Endothelial cell of umbilical vein (primary cell): ENCODE data around the gene VTI1A. TPM values are rescaled to one million over a fixed set of nuclear protein-coding genes. Genes with fewer than 3 reads are reported as not detected.

ENCODE experiments used
- BruUV-seq: library from RNA; stranded (reverse); fragments of 400-500 nt; replicated peaks from 2 replicates; lab custom pipeline; 2021; lab: Mats Ljungman, UMichigan
- CTCF ChIA-PET: fragments of 300-600, 350-600 bp; sonication (Branson Sonifier 250); formaldehyde crosslinking; loops from one replicate; lab custom pipeline; 2021; ENCODE audit warnings: antibody characterized with exemption, inconsistent platforms; lab: Charles Lee
- POLR2A ChIA-PET: fragments of 300-600, 350-600 bp; sonication (Branson Sonifier 250); formaldehyde crosslinking; loops from one replicate; lab custom pipeline; 2021; ENCODE audit warnings: antibody characterized with exemption, inconsistent platforms; lab: Charles Lee
- DNase-seq: peaks from one replicate; pipeline ENCODE4 v3.0.0-alpha.2; 2011; ENCODE audit warnings: low read depth, low spot score
- FAIRE-seq: peaks from 2 replicates; lab custom pipeline; 2011; peaks lifted over from hg19 to GRCh38; lab: Jason Lieb, UNC
- H2AFZ ChIP-seq: 2 replicates; pipeline ENCODE4 v1.6.0; 2012; ENCODE audit warnings: low read depth, low read length, control low read depth, inconsistent platforms
- H3K27ac ChIP-seq: 2 replicates; pipeline ENCODE4 v1.5.1; 2011; ENCODE audit warnings: low read depth, mild to moderate bottlenecking, control low read depth, low read length, moderate library complexity; ENCODE audit not compliant: insufficient read depth
- H3K27me3 ChIP-seq, 2 experiments: 2 replicates each; pipeline versions ENCODE4 v1.6.0 to v1.6.1; 2011; ENCODE audit warnings: low read length in 2 of 2, mixed read lengths in 1 of 2; ENCODE audit not compliant: control insufficient read depth in 2 of 2, insufficient read depth in 2 of 2
- H3K36me3 ChIP-seq, 2 experiments: 2 replicates in 1 of 2; 3 replicates in 1 of 2; pipeline ENCODE4 v1.5.1; 2011; ENCODE audit warnings: low read length in 2 of 2, mild to moderate bottlenecking in 1 of 2, moderate library complexity in 1 of 2; ENCODE audit not compliant: control insufficient read depth in 2 of 2, insufficient read depth in 2 of 2; ENCODE audit errors: extremely low read depth in 1 of 2
- H3K4me1 ChIP-seq: 3 replicates; pipeline ENCODE4 v1.5.1; 2011; ENCODE audit warnings: mild to moderate bottlenecking, low read length; ENCODE audit not compliant: control insufficient read depth, insufficient read depth; ENCODE audit errors: extremely low read depth
- H3K4me2 ChIP-seq: 2 replicates; pipeline ENCODE4 v1.6.1; 2011; ENCODE audit warnings: low read length, control low read depth, mixed read lengths; ENCODE audit not compliant: insufficient read depth
- H3K4me3 ChIP-seq, 3 experiments: fragments of 200-600 bp in 1 of 3; sonication (generic), shearing (Covaris generic) in 1 of 3; replicated peaks in 1 of 3; 2 replicates each; pipeline ENCODE4 v1.5.1; 2011 to 2016; ENCODE audit warnings: control low read depth in 3 of 3, low read length in 3 of 3, mild to moderate bottlenecking in 2 of 3, inconsistent platforms in 1 of 3, low read depth in 1 of 3, moderate library complexity in 1 of 3; ENCODE audit not compliant: insufficient read depth in 1 of 3
- H3K79me2 ChIP-seq: 2 replicates; pipeline ENCODE4 v1.6.0; 2012; ENCODE audit warnings: low read length, inconsistent platforms; ENCODE audit not compliant: control insufficient read depth, insufficient read depth
- H3K9ac ChIP-seq: replicated peaks from 2 replicates; pipeline ENCODE3; 2011; ENCODE audit warnings: low read length, control low read depth; ENCODE audit not compliant: insufficient read depth; ENCODE audit errors: extremely low read depth
- H3K9me1 ChIP-seq: replicated peaks from 3 replicates; pipeline ENCODE4 v1.6.0; 2011; ENCODE audit warnings: mild to moderate bottlenecking, low read length; ENCODE audit not compliant: control insufficient read depth, insufficient read depth; ENCODE audit errors: extremely low read depth
- H3K9me3 ChIP-seq: replicated peaks from 2 replicates; pipeline ENCODE4 v1.5.1; 2012; ENCODE audit warnings: low read length, inconsistent platforms; ENCODE audit not compliant: control insufficient read depth, insufficient read depth
- H4K20me1 ChIP-seq: replicated peaks from 2 replicates; pipeline ENCODE3; 2011; ENCODE audit warnings: mild to moderate bottlenecking, low read length; ENCODE audit not compliant: control insufficient read depth, insufficient read depth; ENCODE audit errors: extremely low read depth
- CTCF ChIP-seq, 2 donors: IDR thresholded peaks; 1 replicate in 1 of 2; 2 replicates in 1 of 2; pipeline ENCODE4 v1.5.1; 2011; ENCODE audit warnings: low read length in 2 of 2, mild to moderate bottlenecking in 2 of 2, moderate library complexity in 2 of 2, control low read depth in 1 of 2, inconsistent platforms in 1 of 2, low read depth in 1 of 2; ENCODE audit not compliant: insufficient read depth in 1 of 2; ENCODE audit errors: extremely low read depth in 1 of 2
- EZH2 ChIP-seq: IDR thresholded peaks from 2 replicates; pipeline ENCODE4 v1.6.1; 2012; ENCODE audit warnings: borderline replicate concordance, low read depth, mild to moderate bottlenecking, moderate library complexity, low read length, inconsistent platforms; ENCODE audit not compliant: severe bottlenecking
- FOS ChIP-seq: IDR thresholded peaks from 2 replicates; pipeline ENCODE4 v1.6.1; 2011; ENCODE audit warnings: mild to moderate bottlenecking, low read length, moderate library complexity, borderline replicate concordance; ENCODE audit not compliant: insufficient read depth
- GATA2 ChIP-seq: IDR thresholded peaks from 2 replicates; pipeline ENCODE4 v1.7.0; 2011; ENCODE audit warnings: low read depth, mild to moderate bottlenecking, moderate library complexity, mixed read lengths, low read length; ENCODE audit not compliant: insufficient read length, insufficient read depth
- JUN ChIP-seq: IDR thresholded peaks from 2 replicates; pipeline ENCODE4 v1.6.1; 2011; ENCODE audit warnings: borderline replicate concordance, low read depth; ENCODE audit not compliant: insufficient read length, insufficient read depth
- MAX ChIP-seq: IDR thresholded peaks from 2 replicates; pipeline ENCODE4 v1.6.1; 2011; ENCODE audit not compliant: insufficient read depth, insufficient read length
- MYC ChIP-seq: IDR thresholded peaks from one replicate; pipeline ENCODE4 v1.6.1; 2011; ENCODE audit warnings: mild to moderate bottlenecking, low read depth, low read length
- POLR2A ChIP-seq: IDR thresholded peaks from 2 replicates; pipeline ENCODE4 v1.6.1; 2012; ENCODE audit warnings: low read depth, mild to moderate bottlenecking, control low read depth, low read length
- POLR2AphosphoS5 ChIP-seq: IDR thresholded peaks from 2 replicates; pipeline ENCODE4 v1.6.1; 2012; ENCODE audit warnings: low read depth, mild to moderate bottlenecking, control low read depth, low read length, moderate library complexity; ENCODE audit not compliant: insufficient read depth
- dilution Hi-C: fragments of 300-500 bp; cut with MboI; formaldehyde crosslinking; loops from one replicate; pipeline ENCODE4 v1.15.0; 2019; ENCODE audit warnings: low sequenced_read_pairs; ENCODE audit not compliant: extremely low pct_ligation_motif_present
- intact Hi-C: fragments of 100-400 bp; cut with micrococcal nuclease; formaldehyde crosslinking; loops from one replicate; pipeline ENCODE4 v1.10.0; 2022
- polyA plus RNA-seq, 4 experiments: library from polyadenylated mRNA; depleted of rRNA in 3 of 4; stranded (reverse) in 3 of 4; unstranded in 1 of 4; fragments of >200 nt; gene quantifications; 2 replicates each; pipeline versions ENCODE4 v1.2.1 to v1.2.3, GENCODE V29; 2011 to 2012; ENCODE audit warnings: missing spikeins in 1 of 4
- total RNA-seq: library from RNA; stranded (reverse); gene quantifications from 2 replicates; pipeline ENCODE4 v1.2.3, GENCODE V29; 2021

The VTI1A gene
- total and polyA plus RNA-seq, 2 donors (not counting 3 experiments of a cell fraction or from before 2014, with no cell fraction given) = 10.8 to 35.6 TPM

GRCh38 chr10:112519133-112519761 is 72.2 kb downstream of the VTI1A start:
- POLR2A ChIA-PET = no interaction called here
- H4K20me1 ChIP-seq = peaks cover 2% of the 10 kb centered on the region
- CTCF ChIA-PET = no interaction called here
- H3K9me1 ChIP-seq = no peaks in the 10 kb centered on the region
- intact Hi-C loops (no loop called here), dilution Hi-C loops (no loop called here)
- no peak overlapping the region for H3K27ac ChIP-seq
- H3K36me3 ChIP-seq = no peaks in the 10 kb centered on the region
- BruUV-seq = no TSS peak
- no peaks in the 10 kb centered on the region for H3K79me2 ChIP-seq
- DNase-seq (no peak), FAIRE-seq (no peak)
- no peaks in the 10 kb centered on the region for H3K4me1 ChIP-seq
- no peak overlapping the region for H2AFZ ChIP-seq
- no peaks in the 10 kb centered on the region for H3K9me3 ChIP-seq
- no peak overlapping the region for H3K4me2 ChIP-seq
- H3K9ac ChIP-seq = no peak overlapping the region
- TF ChIP-seq FOS (no peak), JUN (no peak), EZH2 (no peak), POLR2AphosphoS5 (no peak), GATA2 (no peak), MYC (no peak)
- H3K4me3 ChIP-seq = no peak overlapping the region
- no peaks in the 10 kb centered on the region for H3K27me3 ChIP-seq

- Histone ChIP-seq H4K20me1 (no peaks in the 10 kb centered on the region), H2AFZ (no peak overlapping the region), H3K36me3 (no peaks in the 10 kb centered on the region), H3K9ac (no peak overlapping the region), H3K27me3 (no peaks in the 10 kb centered on the region), H3K79me2 (no peaks in the 10 kb centered on the region), H3K27ac (no peak overlapping the region), H3K9me3 (no peaks in the 10 kb centered on the region), H3K4me3 (no peak overlapping the region), H3K4me2 (no peak overlapping the region), H3K4me1 (no peaks in the 10 kb centered on the region), H3K9me1 (no peaks in the 10 kb centered on the region)
- FAIRE-seq (no peak), DNase-seq (no peak)
- no TSS peak for BruUV-seq
- no peak for TF ChIP-seq MAX
- no peak for TF ChIP-seq FOS
- no peak for TF ChIP-seq GATA2
- TF ChIP-seq POLR2A = no peak
- no peak for TF ChIP-seq EZH2
- TF ChIP-seq CTCF (IDR thresholded peaks at IDR 0.05; ENCODE audit: extremely low read depth in 1 of 2, insufficient read depth in 1 of 2, low read depth in 1 of 2, low read length in 2 of 2) = no peak
- no peak for TF ChIP-seq JUN
- TF ChIP-seq POLR2AphosphoS5 = no peak
- TF ChIP-seq MYC = no peak
- CTCF ChIA-PET = interaction anchor here (0.5 kb wide), 1 partner anchor 203 kb away, joined by 3 read pairs; no protein-coding TSS in a partner anchor
- intact Hi-C loops (no loop called here), dilution Hi-C loops (no loop called here)
- POLR2A ChIA-PET = no interaction called here
Observed at GRCh38 chr10:112520914-112521313, 73.9 kb downstream of the VTI1A start.
